Cerebellar nuclear complex (tissue), 1 donor: Measurements from ENCODE around the gene MRPS18A.
"Not testable (repeated sequence)": the region's sequence is repeated elsewhere in the genome, so short reads cannot be mapped to it uniquely, and the experiment has no call there.

Experiments used
- DNase-seq, 2 experiments: peaks; one replicate each; lab custom pipeline; 2025; lab: John Stamatoyannopoulos, UW

MRPS18A gene

DNA sequence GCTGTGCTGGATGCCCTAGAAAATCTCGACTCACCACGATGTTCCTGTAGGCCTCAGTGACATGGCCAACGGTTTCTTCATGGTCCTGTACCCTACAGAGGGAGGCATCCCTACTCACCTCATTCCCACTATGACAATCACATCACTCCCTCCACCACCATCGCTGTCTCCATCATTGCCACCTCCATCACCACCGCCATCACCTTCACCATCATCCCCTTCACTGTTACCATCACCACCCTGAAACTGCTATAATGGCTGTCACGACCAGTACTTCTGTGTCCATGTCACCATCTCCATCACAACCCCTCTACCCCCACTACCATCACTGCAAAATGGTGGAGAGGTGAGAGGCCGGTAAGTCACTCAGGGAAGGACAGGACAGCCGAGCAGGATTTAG lies 29.8 kb upstream of the MRPS18A start:
- no peak for DNase-seq

DNA sequence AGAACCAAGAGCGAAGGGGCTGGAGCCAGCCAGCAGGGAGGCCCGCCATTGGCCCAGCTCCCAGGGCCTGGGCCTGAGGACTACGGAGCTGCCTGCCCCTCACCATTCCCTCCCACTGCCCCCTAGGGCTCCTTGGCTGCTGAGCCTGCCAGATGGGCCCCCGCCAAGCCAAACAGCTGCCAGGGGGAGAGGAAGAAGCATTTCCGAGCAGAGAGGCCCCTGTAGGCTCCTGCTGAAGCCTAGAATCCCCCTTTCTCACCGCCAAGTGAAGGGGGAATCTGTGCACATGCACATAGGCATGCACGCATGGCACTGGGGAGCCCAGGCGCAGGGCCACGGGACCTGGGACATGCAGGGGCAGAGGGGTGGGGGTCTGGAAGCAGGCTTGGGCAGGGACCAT lies 28.5 kb upstream of the MRPS18A start:
- no peak for DNase-seq

GRCh38 chr6:43715056-43715788 lies 27.6 kb upstream of the MRPS18A start:
- no peak for DNase-seq

DNA sequence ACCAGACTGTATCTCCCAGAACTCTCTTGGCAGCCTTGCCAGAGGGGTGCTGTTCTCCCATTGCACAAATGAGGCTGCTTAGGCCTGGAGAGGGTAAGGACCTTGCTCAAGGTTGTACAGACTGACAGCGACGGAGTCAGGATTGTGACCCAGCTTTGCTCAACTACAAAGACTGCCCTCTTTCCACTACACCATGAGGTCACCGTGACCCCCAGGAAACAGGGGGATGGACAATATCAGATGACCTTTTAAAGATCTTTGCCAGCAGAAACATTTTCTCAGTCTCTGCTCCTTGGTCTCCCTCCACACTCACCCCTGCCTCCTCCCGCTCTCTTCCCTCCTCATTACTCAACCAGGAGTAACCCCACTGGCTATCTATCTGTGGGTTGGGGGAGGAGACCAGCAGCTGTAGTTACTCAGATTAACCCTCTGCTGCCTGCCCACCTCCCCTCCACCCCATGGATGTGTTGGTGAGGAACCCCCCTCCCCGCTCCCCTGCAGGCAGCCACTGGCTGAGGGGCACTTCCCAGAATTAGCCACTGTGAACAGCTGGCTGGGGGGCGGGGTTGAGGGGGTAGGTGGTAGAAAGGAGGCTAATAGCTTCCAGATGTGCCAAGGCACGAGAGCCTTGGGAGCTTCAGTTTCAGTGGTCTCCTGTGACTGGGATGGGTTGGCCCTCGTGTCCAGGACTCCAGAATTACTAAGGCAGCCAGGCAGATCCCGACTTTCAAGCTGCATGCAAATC lies 26.9 kb upstream of the MRPS18A start:
- DNase-seq: no peak

DNA sequence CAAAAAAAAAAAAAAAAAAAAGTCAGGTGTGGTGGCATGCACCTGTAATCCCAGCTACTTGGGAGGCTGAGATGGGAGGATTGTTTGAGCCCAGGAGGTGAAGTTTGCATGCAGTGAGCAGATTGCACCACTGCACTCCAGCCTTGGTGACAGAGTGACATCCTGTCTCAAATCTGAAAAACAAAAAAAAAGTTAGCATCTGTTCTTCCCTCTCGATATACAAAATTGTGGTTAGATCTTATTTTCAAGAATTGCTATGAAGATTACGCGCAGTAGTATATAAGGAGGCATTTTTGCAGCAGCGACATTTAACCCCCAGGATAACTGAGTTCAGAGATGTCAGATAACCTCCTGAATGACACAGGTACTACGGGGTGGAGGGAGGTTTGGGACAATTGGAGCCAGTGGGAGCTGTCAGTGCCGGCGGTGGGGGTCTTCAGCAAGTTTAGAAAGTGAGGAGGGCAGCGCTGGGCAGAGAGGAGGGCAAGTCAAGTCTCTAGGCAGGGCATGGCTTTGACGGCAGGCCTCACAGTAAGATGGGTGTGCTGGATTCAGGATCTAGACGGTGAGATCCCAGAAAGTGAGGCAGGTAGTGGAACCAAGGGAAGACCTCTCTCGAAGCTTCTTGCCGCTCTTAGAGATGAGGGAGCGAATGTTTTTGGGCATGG lies 26.2 kb upstream of the MRPS18A start:
- DNase-seq: no peak

- DNase-seq: no peak
Measured at GRCh38 chr6:43712579-43712978, 25.0 kb upstream of the MRPS18A start.

DNA sequence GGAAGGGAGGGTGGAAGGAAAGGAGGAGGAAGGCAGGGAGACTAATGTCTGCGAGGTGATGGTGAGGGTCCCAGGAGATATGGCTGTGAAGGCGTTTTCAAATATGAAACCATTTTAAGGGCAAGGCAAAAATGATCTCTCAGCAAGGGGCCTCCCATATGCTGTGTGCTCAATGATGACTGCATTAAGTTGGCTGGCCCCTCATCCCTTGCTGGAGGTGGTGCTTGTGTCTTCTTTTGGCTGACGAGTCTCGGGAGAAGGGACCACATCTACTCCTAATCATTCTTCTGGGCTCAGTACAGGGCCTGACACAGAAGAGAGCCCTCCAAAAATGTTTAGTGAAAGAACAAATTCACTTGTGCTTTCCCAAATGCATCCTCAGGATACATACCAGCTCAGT lies 23.0 kb upstream of the MRPS18A start:
- DNase-seq: no peak

- no peak for DNase-seq
Measured at GRCh38 chr6:43709654-43710303, 22.2 kb upstream of the MRPS18A start.

- DNase-seq: no peak
Measured at GRCh38 chr6:43708860-43709653, 21.5 kb upstream of the MRPS18A start.

- DNase-seq: no peak
Measured at GRCh38 chr6:43707767-43708166, 20.2 kb upstream of the MRPS18A start.

DNA sequence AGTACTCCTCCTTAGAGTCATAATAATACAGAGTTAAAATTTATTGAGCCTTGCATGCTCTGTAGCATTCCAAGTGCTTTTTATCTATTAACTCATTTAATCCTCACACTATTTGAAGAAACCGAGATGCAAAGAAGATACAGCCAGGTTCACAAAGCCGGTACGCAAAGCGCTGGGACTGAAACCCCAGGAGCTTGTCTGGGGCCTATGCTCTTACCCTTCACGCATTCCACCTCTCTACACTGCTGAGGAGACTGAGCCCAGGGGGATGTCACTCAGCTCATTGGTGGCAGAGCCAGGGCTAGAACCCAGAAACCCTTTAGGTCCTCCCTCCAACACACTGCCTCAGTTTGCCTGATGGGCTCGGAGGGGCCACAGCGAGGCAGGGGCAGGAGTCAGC lies 19.7 kb upstream of the MRPS18A start:
- no peak for DNase-seq

DNA sequence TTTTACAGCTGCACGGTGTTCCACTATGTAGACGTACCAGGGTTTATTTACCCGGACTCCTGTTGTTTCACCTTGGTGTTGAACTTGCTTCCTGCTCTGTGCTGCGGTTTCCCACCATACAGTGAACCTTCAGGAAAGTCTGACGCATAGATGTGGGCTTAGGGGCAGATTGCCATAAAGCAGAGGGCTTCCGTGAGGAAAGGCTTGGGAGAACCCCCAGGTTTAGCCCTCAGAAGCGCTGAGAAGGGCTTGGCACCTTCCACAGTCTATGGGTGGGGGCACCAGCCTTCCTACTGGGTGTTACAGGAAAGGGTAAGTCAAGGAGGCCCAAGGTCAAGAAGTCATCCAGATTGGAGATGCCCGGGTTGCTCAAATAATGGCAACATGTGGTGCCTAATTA lies 19.2 kb upstream of the MRPS18A start:
- DNase-seq: no peak

GRCh38 chr6:43705996-43706395 lies 18.4 kb upstream of the MRPS18A start:
- DNase-seq: no peak

GRCh38 chr6:43703512-43704429 lies 16.2 kb upstream of the MRPS18A start:
- DNase-seq: no peak

DNA sequence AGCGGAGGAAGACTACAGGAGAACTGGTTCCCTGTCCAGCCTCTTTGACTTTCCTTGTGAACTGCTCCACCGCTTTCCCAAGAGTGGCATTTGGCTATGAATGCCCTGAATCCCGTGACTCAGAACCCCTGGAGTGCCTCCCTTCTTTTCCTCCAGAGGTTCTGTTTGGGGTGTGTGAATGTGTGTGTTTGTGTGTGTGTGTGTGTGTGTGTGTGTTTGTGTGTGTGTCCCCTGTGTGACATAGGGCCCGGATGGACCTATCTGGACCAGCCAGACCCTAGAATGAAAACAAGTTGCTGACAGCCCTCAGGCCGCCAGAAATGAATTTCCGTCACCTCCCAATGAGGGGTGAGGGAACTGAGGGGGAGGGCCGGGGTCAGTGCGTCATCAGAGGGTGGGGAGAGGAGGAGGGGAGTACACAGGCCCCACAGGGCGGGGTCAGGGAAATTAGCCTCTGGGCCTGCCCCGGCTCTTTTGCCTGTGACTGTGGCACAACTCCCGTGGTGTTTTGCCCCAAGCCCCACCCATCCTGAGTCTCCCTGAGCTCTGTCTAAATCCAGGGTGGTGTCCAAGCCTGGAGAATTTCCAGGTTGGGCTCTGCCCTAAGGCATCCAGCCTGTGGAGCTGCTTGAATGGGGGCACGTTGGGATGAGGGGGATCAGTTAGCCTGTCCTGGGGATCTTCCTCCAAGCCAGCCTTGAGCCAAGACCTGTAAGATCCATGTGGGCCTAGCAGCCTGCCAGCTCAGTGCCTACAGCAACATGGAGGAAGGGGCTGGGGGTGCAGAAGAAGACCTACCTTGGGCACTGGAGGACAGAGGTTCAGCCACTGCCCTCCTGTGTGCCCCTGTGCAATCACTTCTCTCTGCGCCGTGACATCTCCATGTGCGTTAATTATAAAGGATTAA lies 15.2 kb upstream of the MRPS18A start:
- DNase-seq: no peak

DNA sequence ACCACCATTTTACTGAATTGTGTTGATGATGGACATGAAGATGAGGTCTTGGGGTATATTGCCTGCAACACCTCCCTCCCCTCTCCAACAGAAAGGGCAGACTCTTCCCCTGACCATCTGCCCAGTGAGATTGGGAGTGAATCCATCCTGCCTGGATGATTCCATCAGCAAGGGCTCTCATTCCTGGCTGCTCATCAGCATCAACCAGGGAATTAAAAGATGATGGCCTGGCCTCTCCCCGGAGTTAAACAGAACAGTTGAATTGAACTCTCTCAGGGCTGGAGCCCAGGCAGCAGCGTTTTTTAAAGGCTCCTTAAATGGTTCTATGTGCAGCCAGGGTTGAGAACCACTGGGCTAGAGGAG lies 14.6 kb upstream of the MRPS18A start:
- DNase-seq: no peak

DNA sequence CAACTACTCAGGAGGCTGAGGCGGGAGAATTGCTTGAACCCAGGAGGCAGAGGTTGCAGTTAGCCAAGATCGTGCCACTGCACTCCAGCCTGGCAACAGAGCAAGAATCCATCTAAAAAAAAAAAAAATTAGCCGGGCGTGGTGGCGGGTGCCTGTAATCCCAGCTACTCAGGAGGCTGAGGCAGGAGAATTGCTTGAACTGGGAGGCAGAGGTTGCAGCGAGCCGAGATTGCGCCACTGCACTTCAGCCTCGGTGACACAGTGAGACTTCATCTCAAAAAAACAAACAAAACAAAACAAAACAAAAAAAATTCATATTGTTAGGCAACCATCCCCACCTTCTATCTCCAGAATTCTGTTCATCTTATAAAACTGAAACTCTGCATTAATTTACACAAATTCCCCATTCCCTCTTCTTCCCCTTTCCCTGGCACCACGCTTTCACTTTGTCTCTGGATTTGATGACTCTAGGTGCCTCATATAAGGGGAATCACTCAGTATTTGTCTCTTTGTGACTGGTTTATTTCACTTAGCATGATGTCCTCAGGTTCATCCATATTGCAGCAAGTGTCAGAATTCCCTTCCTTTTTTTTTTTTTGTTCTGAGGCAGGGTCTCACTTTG lies 13.5 kb upstream of the MRPS18A start:
- not testable (repeated sequence) for DNase-seq

- no peak for DNase-seq
Measured at GRCh38 chr6:43699564-43700186, 12.1 kb upstream of the MRPS18A start.
